Measurements from ENCODE around the gene MYLK. TPM values are rescaled to one million over a fixed set of nuclear protein-coding genes. Genes with fewer than 3 reads are reported as not detected.

Gene MYLK
- total RNA-seq, 1 donor from 2014 or later = 81.4 TPM

DNA sequence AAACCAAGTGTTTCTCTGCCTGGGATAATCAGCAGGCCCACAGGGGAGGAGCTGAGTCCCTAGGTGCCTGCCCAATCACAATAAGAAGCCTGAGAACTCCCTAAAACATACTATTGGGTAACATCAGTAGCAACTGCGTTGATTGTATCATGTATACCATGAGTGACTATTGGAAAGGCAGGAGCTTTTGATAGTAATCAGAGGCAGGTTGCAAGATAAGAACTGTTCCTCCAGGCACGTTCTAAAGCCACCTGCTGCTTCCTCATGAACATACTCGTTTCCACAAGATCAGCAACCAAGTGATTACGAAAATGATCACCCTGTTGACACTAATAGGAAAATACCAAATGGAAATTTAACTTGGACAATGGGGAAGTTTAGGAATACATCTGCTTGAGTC is 6.7 kb downstream of the MYLK start:
- TF ChIP-seq, protein P1, sequence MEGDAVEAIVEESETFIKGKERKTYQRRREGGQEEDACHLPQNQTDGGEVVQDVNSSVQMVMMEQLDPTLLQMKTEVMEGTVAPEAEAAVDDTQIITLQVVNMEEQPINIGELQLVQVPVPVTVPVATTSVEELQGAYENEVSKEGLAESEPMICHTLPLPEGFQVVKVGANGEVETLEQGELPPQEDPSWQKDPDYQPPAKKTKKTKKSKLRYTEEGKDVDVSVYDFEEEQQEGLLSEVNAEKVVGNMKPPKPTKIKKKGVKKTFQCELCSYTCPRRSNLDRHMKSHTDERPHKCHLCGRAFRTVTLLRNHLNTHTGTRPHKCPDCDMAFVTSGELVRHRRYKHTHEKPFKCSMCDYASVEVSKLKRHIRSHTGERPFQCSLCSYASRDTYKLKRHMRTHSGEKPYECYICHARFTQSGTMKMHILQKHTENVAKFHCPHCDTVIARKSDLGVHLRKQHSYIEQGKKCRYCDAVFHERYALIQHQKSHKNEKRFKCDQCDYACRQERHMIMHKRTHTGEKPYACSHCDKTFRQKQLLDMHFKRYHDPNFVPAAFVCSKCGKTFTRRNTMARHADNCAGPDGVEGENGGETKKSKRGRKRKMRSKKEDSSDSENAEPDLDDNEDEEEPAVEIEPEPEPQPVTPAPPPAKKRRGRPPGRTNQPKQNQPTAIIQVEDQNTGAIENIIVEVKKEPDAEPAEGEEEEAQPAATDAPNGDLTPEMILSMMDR (conservative IDR thresholded peaks at IDR 0.05; ENCODE audit: low read depth, low read length) = no peak
- no peak for DNase-seq (ENCODE audit: low read depth)
- H3K4me3 ChIP-seq (ENCODE audit: low read depth, low read length) = no peak overlapping the region

- H3K4me3 ChIP-seq (ENCODE audit: low read depth, low read length) = no peak overlapping the region
- TF ChIP-seq, protein P1 (conservative IDR thresholded peaks at IDR 0.05; ENCODE audit: low read depth, low read length) = peak; percentile 55
- DNase-seq (ENCODE audit: low read depth) = no peak
Observed at GRCh38 chr3:123876858-123877257, 7.3 kb downstream of the MYLK start.

DNA sequence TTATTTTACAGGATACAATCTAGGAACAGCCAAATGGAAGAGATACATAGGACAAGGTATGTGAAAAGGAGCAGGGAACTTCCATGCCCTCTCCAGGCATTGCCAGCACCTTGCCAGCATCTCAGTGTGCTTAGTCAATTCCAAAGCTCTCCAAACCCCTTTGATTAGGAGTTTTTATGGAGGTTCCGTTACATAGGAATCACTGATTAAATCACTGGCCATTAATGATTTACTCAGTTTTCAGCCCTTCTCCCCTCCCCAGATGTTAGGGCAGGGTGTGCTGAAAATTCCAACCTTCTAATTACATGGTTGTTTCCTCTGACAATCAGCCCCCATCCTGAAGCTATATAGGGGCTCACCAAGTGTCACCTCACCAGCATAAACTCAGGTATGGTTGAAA is 11.5 kb downstream of the MYLK start:
- DNase-seq (ENCODE audit: low read depth) = peak; percentile 54
- no peak overlapping the region for H3K4me3 ChIP-seq (ENCODE audit: low read depth, low read length)
- TF ChIP-seq, protein P1 (conservative IDR thresholded peaks at IDR 0.05; ENCODE audit: low read depth, low read length) = no peak

DNA sequence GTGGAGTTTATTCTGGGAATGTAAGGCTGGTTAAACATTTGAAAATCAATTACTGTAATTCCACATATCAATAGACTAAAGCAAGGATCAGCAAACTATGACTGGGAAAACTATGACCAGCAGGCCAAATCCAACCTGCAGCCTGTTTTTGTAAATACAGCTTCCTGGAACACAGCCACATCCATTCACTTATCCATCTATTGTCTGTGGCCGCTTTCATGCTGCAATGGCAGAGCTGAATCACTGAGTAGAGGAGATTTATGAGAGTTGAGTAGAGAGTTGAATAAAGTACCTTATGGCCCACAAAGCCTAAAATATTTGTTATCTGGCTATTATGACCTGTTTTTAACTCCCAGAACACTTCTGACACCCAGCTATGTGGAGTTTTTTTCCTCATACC is 12.2 kb downstream of the MYLK start:
- peak; percentile 68 for DNase-seq (ENCODE audit: low read depth)
- TF ChIP-seq, protein P1 (conservative IDR thresholded peaks at IDR 0.05; ENCODE audit: low read depth, low read length) = no peak
- no peak overlapping the region for H3K4me3 ChIP-seq (ENCODE audit: low read depth, low read length)

GRCh38 chr3:123870033-123870432 is 14.1 kb downstream of the MYLK start:
- DNase-seq (ENCODE audit: low read depth) = peak; percentile 52
- H3K4me3 ChIP-seq (ENCODE audit: low read depth, low read length) = no peak overlapping the region
- TF ChIP-seq, protein P1 (conservative IDR thresholded peaks at IDR 0.05; ENCODE audit: low read depth, low read length) = no peak

GRCh38 chr3:123869165-123869564 is 15.0 kb downstream of the MYLK start:
- DNase-seq (ENCODE audit: low read depth) = no peak
- TF ChIP-seq, protein P1 (conservative IDR thresholded peaks at IDR 0.05; ENCODE audit: low read depth, low read length) = no peak
- H3K4me3 ChIP-seq (ENCODE audit: low read depth, low read length) = no peak overlapping the region

DNA sequence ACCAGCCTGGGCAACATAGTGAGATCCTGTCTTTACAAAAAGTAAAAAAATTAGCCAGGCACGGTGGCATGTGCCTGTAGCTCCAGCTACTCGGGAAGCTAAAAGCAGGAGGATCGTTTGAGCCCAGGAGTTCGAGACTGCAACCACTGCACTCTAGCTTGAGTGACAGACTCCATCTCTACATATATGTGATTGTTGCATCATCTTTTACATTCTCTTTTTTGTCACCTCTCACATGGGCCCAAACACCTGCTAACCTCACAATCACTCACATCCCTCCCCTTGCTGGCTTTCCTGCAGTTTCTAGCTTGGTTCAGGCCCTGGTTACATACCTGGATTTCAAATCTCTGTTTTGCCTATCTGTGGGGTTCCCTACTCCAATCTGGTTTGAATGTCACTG is 19.4 kb downstream of the MYLK start:
- H3K4me3 ChIP-seq (ENCODE audit: low read depth, low read length) = no peak overlapping the region
- no peak for DNase-seq (ENCODE audit: low read depth)
- TF ChIP-seq, protein P1 (conservative IDR thresholded peaks at IDR 0.05; ENCODE audit: low read depth, low read length) = no peak
